SU-DHL-6 (cell line): ENCODE measurements around the gene CTNNAL1.

Experiments used
- H2AFZ ChIP-seq: fragments of 200-600 bp; sonication (generic); 2 replicates; pipeline ENCODE4 v1.6.1; 2014; ENCODE audit warnings: low read depth, mild to moderate bottlenecking, moderate library complexity, mixed read lengths, antibody characterized with exemption, low read length; ENCODE audit not compliant: severe bottlenecking
- H3F3A ChIP-seq: fragments of 200-600 bp; shearing (Covaris generic); 2 replicates; pipeline ENCODE4 v1.6.0; 2016; ENCODE audit warnings: antibody characterized with exemption, mild to moderate bottlenecking; ENCODE audit not compliant: insufficient read depth
- H3K27ac ChIP-seq: fragments of 200-600 bp; sonication (generic); 2 replicates; pipeline ENCODE4 v1.5.1; 2016; ENCODE audit warnings: low read depth, mild to moderate bottlenecking, low read length, moderate library complexity, mixed read lengths
- H3K27me3 ChIP-seq: fragments of 200-600 bp; sonication (generic), shearing (Covaris generic); 2 replicates; pipeline ENCODE4 v1.6.0; 2014; ENCODE audit warnings: mild to moderate bottlenecking, low read length
- H3K36me3 ChIP-seq: fragments of 200-600 bp; sonication (generic); 2 replicates; pipeline ENCODE4 v1.6.1; 2014; ENCODE audit warnings: mild to moderate bottlenecking, low read length, mixed read lengths
- H3K4me2 ChIP-seq: fragments of 300-600, 200-600 bp; shearing (Covaris generic), sonication (generic); 2 replicates; pipeline ENCODE4 v1.6.0; 2014; ENCODE audit warnings: low read length, low read depth, mild to moderate bottlenecking; ENCODE audit not compliant: poor library complexity, severe bottlenecking
- H3K4me3 ChIP-seq: fragments of 200-600 bp; sonication (generic); 2 replicates; pipeline ENCODE4 v1.5.1; 2014; ENCODE audit warnings: antibody characterized with exemption, low read length, mild to moderate bottlenecking, mixed read lengths; ENCODE audit not compliant: insufficient read depth, poor library complexity, severe bottlenecking
- H3K79me2 ChIP-seq: fragments of 200-600 bp; sonication (generic); 2 replicates; pipeline ENCODE4 v1.6.1; 2014; ENCODE audit warnings: mild to moderate bottlenecking, low read length, moderate library complexity; ENCODE audit not compliant: insufficient read depth
- H3K9ac ChIP-seq: fragments of 200-600 bp; sonication (generic); 2 replicates; pipeline ENCODE4 v1.7.0; 2014; ENCODE audit warnings: mild to moderate bottlenecking, low read length
- H3K9me2 ChIP-seq: fragments of 200-600 bp; sonication (generic); replicated peaks from 2 replicates; pipeline ENCODE4 v1.6.1; 2014; ENCODE audit warnings: low read length; ENCODE audit not compliant: insufficient read depth
- H3K9me3 ChIP-seq: fragments of 200-600 bp; sonication (generic); 2 replicates; pipeline ENCODE4 v1.6.1; 2014; ENCODE audit warnings: low read length, mixed read lengths; ENCODE audit not compliant: insufficient read depth
- H4K20me1 ChIP-seq: fragments of 200-600 bp; sonication (generic); 2 replicates; pipeline ENCODE4 v1.6.1; 2014; ENCODE audit warnings: low read depth, mild to moderate bottlenecking, antibody characterized with exemption, low read length, moderate library complexity, mixed read lengths
- CTCF ChIP-seq: fragments of 200-600 bp; sonication (generic); IDR thresholded peaks from one replicate; pipeline ENCODE4 v1.5.1; 2017; ENCODE audit warnings: antibody characterized with exemption, mild to moderate bottlenecking, low read length, moderate library complexity; ENCODE audit not compliant: insufficient read depth, poor library complexity, severe bottlenecking
- EZH2phosphoT487 ChIP-seq: fragments of 200-600 bp; sonication (generic), shearing (Covaris generic); conservative IDR thresholded peaks from 2 replicates; pipeline ENCODE4 v1.6.1; 2018; ENCODE audit warnings: mild to moderate bottlenecking, antibody characterized with exemption, low read length, moderate library complexity, mixed read lengths

Gene CTNNAL1

GRCh38 chr9:108996643-108997042 lies 16.7 kb downstream of the CTNNAL1 start:
- no peaks in the 10 kb centered on the region for H3K9me3 ChIP-seq
- H3K4me2 ChIP-seq, result no peak overlapping the region
- no peak overlapping the region for H3K9ac ChIP-seq
- no peaks in the 10 kb centered on the region for H3K27me3 ChIP-seq
- no peak overlapping the region for H3K27ac ChIP-seq
- H3K36me3 ChIP-seq, result no peaks in the 10 kb centered on the region
- TF ChIP-seq CTCF (no peak), EZH2phosphoT487 (no peak)
- H3K79me2 ChIP-seq, result peaks cover 7% of the 10 kb centered on the region; the same call in 1 of the 2 replicates
- no peaks in the 10 kb centered on the region for H4K20me1 ChIP-seq
- H3F3A ChIP-seq, result no peaks in the 10 kb centered on the region
- H3K4me3 ChIP-seq, result no peak overlapping the region
- no peak overlapping the region for H2AFZ ChIP-seq
- no peaks in the 10 kb centered on the region for H3K9me2 ChIP-seq

DNA sequence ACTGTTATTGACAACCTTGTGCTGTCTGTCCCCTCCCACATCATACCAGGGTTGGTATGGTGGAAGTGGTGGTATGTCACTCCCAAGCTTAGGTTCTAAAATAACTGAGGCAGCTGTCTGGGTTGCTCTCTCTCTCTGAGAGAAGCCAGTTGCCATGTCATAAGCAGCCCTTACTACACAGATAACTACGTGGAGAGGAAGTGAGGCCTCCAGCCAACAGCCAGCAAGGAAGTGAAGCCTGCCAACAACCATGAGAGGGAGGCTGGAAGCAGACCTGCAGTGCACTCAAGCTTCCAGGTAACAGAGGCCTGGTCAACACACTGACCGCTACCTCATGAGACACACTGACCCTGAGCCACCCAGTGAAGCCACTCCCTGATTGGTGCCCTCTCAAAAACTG lies 18.6 kb downstream of the CTNNAL1 start:
- TF ChIP-seq EZH2phosphoT487, result no peak
- H3K4me2 ChIP-seq, result no peak overlapping the region

GRCh38 chr9:108991479-108991878 lies 21.8 kb downstream of the CTNNAL1 start:
- Histone ChIP-seq H3K4me3 (no peak overlapping the region), H2AFZ (no peak overlapping the region), H3K36me3 (0 out of 2 replicates have a peak, but pooled peaks cover 7% of the 10 kb centered on the region), H4K20me1 (no peaks in the 10 kb centered on the region), H3K9me3 (no peaks in the 10 kb centered on the region), H3K9ac (no peak overlapping the region), H3K4me2 (no peak overlapping the region), H3K27ac (no peak overlapping the region), H3K27me3 (no peaks in the 10 kb centered on the region), H3F3A (no peaks in the 10 kb centered on the region), H3K9me2 (no peaks in the 10 kb centered on the region), H3K79me2 (no peaks in the 10 kb centered on the region)
- no peak for TF ChIP-seq CTCF
- TF ChIP-seq EZH2phosphoT487, result no peak

More for the DNA sequence above, 18.6 kb downstream of the CTNNAL1 start:
- no peak overlapping the region for H3K27ac ChIP-seq
- H3K4me3 ChIP-seq, result no peak overlapping the region
- no peaks in the 10 kb centered on the region for H3K36me3 ChIP-seq
- no peaks in the 10 kb centered on the region for H3K9me2 ChIP-seq
- no peaks in the 10 kb centered on the region for H3K27me3 ChIP-seq
- no peaks in the 10 kb centered on the region for H4K20me1 ChIP-seq
- H3K9me3 ChIP-seq, result no peaks in the 10 kb centered on the region
- H3F3A ChIP-seq, result no peaks in the 10 kb centered on the region
- H3K79me2 ChIP-seq, result peaks cover 7% of the 10 kb centered on the region; the same call in 1 of the 2 replicates
- no peak overlapping the region for H2AFZ ChIP-seq
- H3K9ac ChIP-seq, result no peak overlapping the region

- Histone ChIP-seq H3K79me2 (no peaks in the 10 kb centered on the region), H3K9ac (no peak overlapping the region), H3K27ac (no peak overlapping the region), H3K9me3 (no peaks in the 10 kb centered on the region), H3K4me2 (no peak overlapping the region), H4K20me1 (no peaks in the 10 kb centered on the region), H3K27me3 (no peaks in the 10 kb centered on the region), H3K4me3 (no peak overlapping the region), H3F3A (no peaks in the 10 kb centered on the region), H3K9me2 (no peaks in the 10 kb centered on the region), H2AFZ (no peak overlapping the region), H3K36me3 (0 out of 2 replicates have a peak, but pooled peaks cover 5% of the 10 kb centered on the region)
- TF ChIP-seq EZH2phosphoT487 (no peak), CTCF (no peak)
These were observed 29.4 kb downstream of the CTNNAL1 start for GRCh38 chr9:108983885-108984284.
